K562 (cell line): ENCODE results near the gene AGPAT3. TPM values are rescaled to one million over a fixed set of nuclear protein-coding genes. Genes with fewer than 3 reads are reported as not detected.

Experiments
- CBX8 ChIP-seq: fragments of 200-600 bp; sonication (generic); IDR thresholded peaks from 2 replicates; pipeline ENCODE4 v1.6.1; 2012; ENCODE audit warnings: borderline replicate concordance, mixed run types, low read depth, mild to moderate bottlenecking, moderate library complexity, mixed read lengths, low read length, control low read depth, inconsistent platforms; ENCODE audit not compliant: poor library complexity, severe bottlenecking; ENCODE audit errors: extremely low read depth
- FOXK1 ChIP-seq: sonication (generic); formaldehyde crosslinking; IDR thresholded peaks from 2 replicates; pipeline ENCODE4 v1.8.0; 2022; ENCODE audit warnings: missing genetic modification reagents, mild to moderate bottlenecking, borderline replicate concordance
- GATAD2B ChIP-seq: fragments of 450-650 bp; IDR thresholded peaks from 2 replicates; pipeline ENCODE4 v1.6.1; 2017; ENCODE audit warnings: mild to moderate bottlenecking, borderline replicate concordance
- GTF2B ChIP-seq: IDR thresholded peaks from 2 replicates; pipeline ENCODE4 v1.6.1; 2011; ENCODE audit not compliant: insufficient read length; ENCODE audit errors: extremely low read depth
- JUNB ChIP-seq: fragments of 450-650 bp; formaldehyde crosslinking; conservative IDR thresholded peaks from 2 replicates; pipeline ENCODE4 v1.4.0; 2020; ENCODE audit warnings: mild to moderate bottlenecking
- PCBP1 ChIP-seq: fragments of 200-400 bp; formaldehyde crosslinking; IDR thresholded peaks from 2 replicates; pipeline ENCODE4 v1.6.1; 2018; ENCODE audit warnings: mild to moderate bottlenecking, low read depth, low read length; ENCODE audit not compliant: poor library complexity, severe bottlenecking
- PRPF4 ChIP-seq: fragments of 200-400 bp; formaldehyde crosslinking; IDR thresholded peaks from one replicate; pipeline ENCODE4 v1.6.1; 2017; ENCODE audit warnings: low read length, low read depth, mild to moderate bottlenecking; ENCODE audit not compliant: insufficient read depth, poor library complexity, severe bottlenecking
- REST ChIP-seq, 2 experiments: fragments of 450-650 bp; formaldehyde crosslinking in 1 of 2; IDR thresholded peaks; 2 replicates each; pipeline versions ENCODE4 v1.4.0 to v1.6.1; 2014 to 2020; ENCODE audit warnings: mild to moderate bottlenecking in 2 of 2, borderline replicate concordance in 1 of 2, low read depth in 1 of 2
- SREBF1 ChIP-seq: fragments of 150-350 bp; IDR thresholded peaks from 2 replicates; pipeline ENCODE4 v1.6.1; 2014; ENCODE audit warnings: antibody characterized with exemption, low read depth, low read length, borderline replicate concordance
- UBTF ChIP-seq, 2 experiments: IDR thresholded peaks; 2 replicates each; pipeline ENCODE4 v1.6.1; 2012; ENCODE audit warnings: improper control_type of control experiment in 2 of 2, low read depth in 2 of 2, low read length in 2 of 2, borderline replicate concordance in 1 of 2
- ZNF146 ChIP-seq: IDR thresholded peaks from one replicate; pipeline ENCODE4 v1.6.1; 2018; ENCODE audit warnings: missing compliant biosample characterization; ENCODE audit not compliant: unreplicated experiment
- polyA plus RNA-seq, 8 experiments: library from polyadenylated mRNA; depleted of rRNA in 4 of 8; stranded (reverse) in 5 of 8; unstranded in 3 of 8; fragments of >200 nt; fragmentation: Nextera tagmentation in 2 of 8; fragmentation: Illumina TruSeq in 1 of 8; extraction: Ambion mirVana in 2 of 8; extraction: Trizol in 1 of 8; gene quantifications; 2 replicates each; pipeline versions ENCODE4 v1.2.1 to v1.2.3, GENCODE V29; 2011 to 2014; ENCODE audit warnings: inconsistent platforms in 1 of 8, missing spikeins in 1 of 8
- total RNA-seq, 7 experiments: library from RNA; depleted of rRNA in 6 of 7; stranded (reverse); fragments of >200 nt in 6 of 7; fragmentation: Illumina TruSeq in 2 of 7; extraction: Trizol in 2 of 7; gene quantifications; 2 replicates each; pipeline versions ENCODE4 v1.2.1 to v1.2.3, GENCODE V29; 2011 to 2021; ENCODE audit warnings: low replicate concordance in 1 of 7

The AGPAT3 gene
- total and polyA plus RNA-seq, 9 of the 15 experiments (the other 6 are each of a cell fraction or from before 2014, with no cell fraction given) = 1.5 to 88.4 (median 35.7) TPM

GRCh38 chr21:44012474-44013379, 147.7 kb downstream of the AGPAT3 start (continued):
- TF ChIP-seq REST (IDR thresholded peaks at IDR 0.05; ENCODE audit: borderline replicate concordance) (peak; percentile 99), REST (CRISPR knock-in tag; IDR thresholded peaks at IDR 0.05; ENCODE audit: low read depth) (peak; percentile 57; the same call in 1 of the 2 replicates), ZNF146 (CRISPR knock-in tag) (no peak), PCBP1 (peak; percentile 41), SREBF1 (no peak), PRPF4 (no peak), CBX8 (no peak), UBTF (IDR thresholded peaks at IDR 0.05; ENCODE audit: borderline replicate concordance in 1 of 2, low read depth in 2 of 2, low read length in 2 of 2) (peak in 1 of 2 experiments; percentile 17; a peak in 2 of 4 replicates), JUNB (CRISPR knock-in tag) (no peak), GTF2B (no peak), GATAD2B (peak; percentile 92), FOXK1 (CRISPR knock-in tag) (0 out of 2 replicates have a peak, but pooled peaks have one; percentile 30)
